ENCODE measurements around the gene TRAPPC6A.
A peak's percentile ranks its signal among the peaks of the same experiment; 100 is the strongest.

Gene TRAPPC6A

GRCh38 chr19:45164577-45165335 lies 13.3 kb downstream of the TRAPPC6A start:
- H3K9me3 ChIP-seq, result no peaks in the 10 kb centered on the region
- no peaks in the 10 kb centered on the region for H3K36me3 ChIP-seq
- H3K4me3 ChIP-seq, result no peak overlapping the region
- H3K27ac ChIP-seq, result no peak overlapping the region
- H3K27me3 ChIP-seq, result peaks cover 0 to 39% of the 10 kb centered on the region in 2 donors
- H3K4me1 ChIP-seq, result peaks cover 0 to 29% (median 0%) of the 10 kb centered on the region in 4 donors
- no peak for TF ChIP-seq CTCF (IDR thresholded peaks at IDR 0.05)
- DNase-seq, result no peak
- intact Hi-C loops (cut with DNase I; ENCODE audit: low total_unique reads), result no loop called here

- peaks cover 0 to 48% of the 10 kb centered on the region in 2 donors for H3K27me3 ChIP-seq
- no peak for DNase-seq
- no peak overlapping the region for H3K27ac ChIP-seq
- TF ChIP-seq CTCF (IDR thresholded peaks at IDR 0.05), result no peak
- intact Hi-C loops (cut with DNase I; ENCODE audit: low total_unique reads), result no loop called here
- no peaks in the 10 kb centered on the region for H3K9me3 ChIP-seq
- H3K4me1 ChIP-seq, result peaks cover 0 to 29% (median 0%) of the 10 kb centered on the region in 4 donors
- no peaks in the 10 kb centered on the region for H3K36me3 ChIP-seq
- H3K4me3 ChIP-seq, result no peak overlapping the region
Measured at GRCh38 chr19:45163751-45164460, 14.1 kb downstream of the TRAPPC6A start.

GRCh38 chr19:45163156-45163555 lies 14.9 kb downstream of the TRAPPC6A start:
- H3K27me3 ChIP-seq, result peaks cover 0 to 55% of the 10 kb centered on the region in 2 donors
- no peaks in the 10 kb centered on the region for H3K9me3 ChIP-seq
- H3K27ac ChIP-seq, result no peak overlapping the region
- TF ChIP-seq CTCF (IDR thresholded peaks at IDR 0.05), result no peak
- H3K4me3 ChIP-seq, result no peak overlapping the region
- intact Hi-C loops (cut with DNase I; ENCODE audit: low total_unique reads), result no loop called here
- no peaks in the 10 kb centered on the region for H3K36me3 ChIP-seq
- no peak for DNase-seq
- peaks cover 0 to 29% (median 0%) of the 10 kb centered on the region in 4 donors for H3K4me1 ChIP-seq

- Histone ChIP-seq H3K27me3 (peaks cover 0 to 60% of the 10 kb centered on the region in 2 donors), H3K27ac (no peak overlapping the region), H3K4me1 (peaks cover 0 to 29% (median 0%) of the 10 kb centered on the region in 4 donors), H3K9me3 (no peaks in the 10 kb centered on the region), H3K36me3 (no peaks in the 10 kb centered on the region), H3K4me3 (no peak overlapping the region)
- no peak for TF ChIP-seq CTCF (IDR thresholded peaks at IDR 0.05)
- no peak for DNase-seq
- intact Hi-C loops (cut with DNase I; ENCODE audit: low total_unique reads), result no loop called here
Measured at GRCh38 chr19:45162608-45163143, 15.4 kb downstream of the TRAPPC6A start.

- peaks cover 0 to 65% of the 10 kb centered on the region in 2 donors for H3K27me3 ChIP-seq
- peaks cover 0 to 29% (median 0%) of the 10 kb centered on the region in 4 donors for H3K4me1 ChIP-seq
- TF ChIP-seq CTCF (IDR thresholded peaks at IDR 0.05), result peak; percentile 13 to 26
- no peak overlapping the region for H3K4me3 ChIP-seq
- no peak for DNase-seq
- intact Hi-C loops (cut with DNase I; ENCODE audit: low total_unique reads), result no loop called here
- H3K36me3 ChIP-seq, result no peaks in the 10 kb centered on the region
- no peaks in the 10 kb centered on the region for H3K9me3 ChIP-seq
- no peak overlapping the region for H3K27ac ChIP-seq
Measured at GRCh38 chr19:45161738-45162607, 16.1 kb downstream of the TRAPPC6A start.
